HG03575 (cell line): ENCODE data around the gene SFN.
"Not testable (repeated sequence)": the region's sequence is repeated elsewhere in the genome, so short reads cannot be mapped to it uniquely, and the experiment has no call there.

ENCODE experiments used
- ATAC-seq: cut with Tn5 transposase; IDR thresholded peaks from one replicate; pipeline ENCODE4 v1.9.1; 2021; ENCODE audit not compliant: unreplicated experiment, insufficient number of reproducible peaks, low FRiP score; ENCODE audit errors: extremely low read depth

The SFN gene

DNA sequence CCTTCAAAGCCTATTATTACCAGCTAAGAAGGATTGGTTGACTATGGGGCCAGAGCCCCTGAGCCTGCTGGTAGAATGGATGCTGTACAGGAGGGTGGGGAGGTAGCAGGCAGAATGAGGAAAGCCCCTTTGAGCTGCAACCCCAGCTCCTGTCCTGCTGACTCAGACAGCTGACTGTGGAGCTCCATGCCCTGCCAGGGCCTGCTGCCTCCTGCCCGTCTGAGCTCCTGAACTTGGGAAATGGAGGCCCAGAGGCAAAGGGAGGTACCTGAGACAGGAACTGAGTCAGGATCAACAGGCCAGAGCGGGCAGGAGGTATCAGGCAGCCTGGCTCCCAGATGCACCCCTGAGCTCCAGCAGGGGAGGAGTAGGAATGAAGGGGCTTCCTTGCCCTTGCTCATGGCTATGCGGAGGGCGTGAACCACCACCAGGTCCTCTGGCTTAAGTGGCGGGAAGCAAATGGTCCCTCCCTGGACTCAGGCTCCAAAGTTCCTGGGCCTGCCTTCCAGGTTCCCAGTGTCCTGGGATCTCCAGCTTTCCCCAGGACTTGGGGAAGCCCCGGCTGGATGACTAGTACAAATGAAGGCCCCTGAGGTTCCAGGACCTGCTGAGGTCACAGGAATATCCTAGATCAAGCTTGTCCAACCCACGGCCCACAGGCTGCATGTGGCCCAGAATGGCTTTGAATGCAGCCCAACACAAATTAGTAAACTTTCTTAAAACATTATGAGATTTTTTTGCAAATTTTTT lies 3.9 kb upstream of the SFN start:
- ATAC-seq, result no peak

DNA sequence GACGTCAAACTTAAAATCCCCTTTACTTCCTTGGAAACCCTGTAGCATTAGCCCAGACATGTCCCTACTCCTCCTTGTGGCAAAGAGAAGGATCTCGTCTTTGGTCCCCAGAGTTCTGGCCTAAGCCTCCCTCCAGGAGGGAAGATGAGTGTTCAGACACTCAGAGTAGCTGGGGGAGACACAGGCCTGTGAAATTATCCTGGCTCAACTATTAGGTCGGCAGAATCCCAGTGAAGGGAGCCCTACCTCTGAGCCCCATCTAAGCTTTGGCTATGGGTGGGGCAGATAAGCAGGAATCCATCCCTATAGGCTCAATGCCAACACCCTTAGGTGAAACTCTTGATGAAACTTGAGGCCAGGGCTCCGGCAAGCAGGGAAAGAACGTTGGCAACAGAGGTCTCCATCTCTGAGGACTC lies 1.7 kb upstream of the SFN start:
- no peak for ATAC-seq

DNA sequence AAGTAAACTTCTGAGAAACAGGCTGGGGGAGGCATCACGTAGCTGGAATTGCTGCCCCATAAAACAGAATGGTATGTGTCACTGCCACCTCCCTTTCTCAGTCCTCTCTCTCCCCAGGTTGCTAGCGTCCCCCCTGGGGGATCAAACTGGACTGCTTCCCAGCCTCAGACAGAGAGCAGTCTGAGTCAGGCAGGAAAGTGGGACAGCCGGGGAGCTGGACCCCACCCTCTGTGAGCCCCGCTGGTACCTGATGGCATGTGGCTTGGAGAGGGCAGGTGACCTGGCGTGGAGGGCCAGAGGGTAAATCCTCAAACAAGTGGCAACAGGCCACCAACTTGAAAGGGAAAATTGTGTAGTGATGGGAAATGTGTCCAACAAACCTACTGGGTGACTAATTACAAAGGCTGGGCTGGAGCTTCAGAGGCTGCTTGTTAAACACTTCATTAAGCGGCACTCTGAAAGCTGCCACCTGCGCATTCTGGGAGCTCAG lies 1.0 kb upstream of the SFN start:
- ATAC-seq, result no peak

DNA sequence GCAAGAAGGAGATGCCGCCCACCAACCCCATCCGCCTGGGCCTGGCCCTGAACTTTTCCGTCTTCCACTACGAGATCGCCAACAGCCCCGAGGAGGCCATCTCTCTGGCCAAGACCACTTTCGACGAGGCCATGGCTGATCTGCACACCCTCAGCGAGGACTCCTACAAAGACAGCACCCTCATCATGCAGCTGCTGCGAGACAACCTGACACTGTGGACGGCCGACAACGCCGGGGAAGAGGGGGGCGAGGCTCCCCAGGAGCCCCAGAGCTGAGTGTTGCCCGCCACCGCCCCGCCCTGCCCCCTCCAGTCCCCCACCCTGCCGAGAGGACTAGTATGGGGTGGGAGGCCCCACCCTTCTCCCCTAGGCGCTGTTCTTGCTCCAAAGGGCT lies 732 bp downstream of the SFN start:
- ATAC-seq, result no peak

DNA sequence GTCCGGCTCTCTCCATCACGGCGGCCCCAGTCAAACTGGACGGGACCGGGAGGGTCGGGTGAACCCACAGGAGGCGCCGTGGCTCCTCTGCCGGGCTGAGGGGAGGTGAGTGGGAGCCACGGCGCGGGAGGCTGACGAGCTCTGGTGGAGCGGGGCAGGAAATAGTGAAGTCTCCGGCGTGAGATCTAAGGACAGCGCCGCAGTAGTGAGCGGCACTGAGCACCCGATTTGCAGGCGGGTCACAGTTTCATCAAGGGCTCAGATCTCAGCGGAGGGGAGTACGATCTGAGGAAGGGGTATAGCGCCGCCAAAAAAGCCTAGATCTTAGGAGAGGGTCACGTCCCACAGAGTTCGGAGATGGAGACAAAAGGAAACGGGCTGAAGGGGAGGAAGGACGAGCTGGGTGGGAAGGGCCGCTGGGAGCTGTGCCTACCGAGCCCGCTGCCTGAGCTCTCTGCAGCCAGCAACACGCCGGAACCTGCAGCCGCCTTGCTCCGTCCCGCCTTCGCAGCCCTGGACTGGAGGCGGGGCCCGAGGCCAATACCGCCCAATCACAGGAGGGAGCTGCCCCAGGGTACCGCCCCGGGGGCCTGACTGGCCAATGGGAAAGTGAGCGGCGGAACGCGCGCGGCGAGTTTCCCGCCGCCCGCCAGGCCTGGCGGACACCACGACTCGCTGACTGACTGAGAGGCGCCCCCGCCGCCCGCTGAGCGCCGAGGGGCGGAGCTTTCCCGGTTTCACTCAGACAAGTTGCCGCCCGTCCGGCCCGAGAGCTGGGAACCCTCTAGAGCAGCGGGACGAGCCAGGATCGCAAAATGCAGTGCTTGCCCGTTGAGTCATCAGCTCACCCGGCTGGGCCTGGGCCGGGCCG lies 1.9 kb downstream of the SFN start:
- no peak for ATAC-seq

DNA sequence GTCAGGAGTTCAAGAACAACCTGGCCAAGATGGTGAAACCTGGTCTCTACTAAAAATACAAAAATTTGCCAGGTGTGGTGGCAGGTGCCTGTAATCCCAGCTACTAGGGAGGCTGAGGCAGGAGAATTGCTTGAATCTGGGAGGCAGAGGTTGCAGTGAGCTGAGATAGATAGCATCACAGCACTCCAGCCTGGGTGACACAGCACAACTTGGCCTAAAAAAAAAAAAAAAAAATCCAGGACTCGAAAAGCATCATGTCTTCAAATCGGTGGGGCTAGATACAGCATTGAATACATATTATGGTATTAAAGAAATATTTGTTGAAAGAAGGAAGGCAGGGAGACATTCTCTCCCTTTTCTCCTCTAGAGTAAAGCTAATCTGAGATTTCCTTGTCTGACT lies 10.1 kb downstream of the SFN start:
- not testable (repeated sequence) for ATAC-seq

DNA sequence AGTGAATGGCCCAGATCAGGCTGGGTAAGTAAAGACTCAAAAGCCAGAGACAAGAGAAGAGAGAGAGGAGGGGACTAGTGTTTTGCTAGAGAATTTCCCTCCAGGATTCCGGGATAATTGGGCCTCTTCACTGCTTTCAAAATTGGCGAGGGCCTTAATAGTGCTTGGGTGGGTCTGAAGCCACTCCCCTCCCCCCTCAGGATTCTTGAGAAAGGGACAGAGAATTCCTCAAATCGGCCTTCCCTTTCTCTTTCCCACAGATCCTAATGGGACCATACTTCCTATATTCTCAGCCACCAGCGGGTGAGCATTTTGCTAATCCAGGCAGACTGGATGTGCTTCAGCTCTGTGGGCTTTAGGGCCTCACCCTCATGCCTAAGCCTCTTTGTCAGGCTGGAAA lies 11.9 kb downstream of the SFN start:
- ATAC-seq, result no peak

DNA sequence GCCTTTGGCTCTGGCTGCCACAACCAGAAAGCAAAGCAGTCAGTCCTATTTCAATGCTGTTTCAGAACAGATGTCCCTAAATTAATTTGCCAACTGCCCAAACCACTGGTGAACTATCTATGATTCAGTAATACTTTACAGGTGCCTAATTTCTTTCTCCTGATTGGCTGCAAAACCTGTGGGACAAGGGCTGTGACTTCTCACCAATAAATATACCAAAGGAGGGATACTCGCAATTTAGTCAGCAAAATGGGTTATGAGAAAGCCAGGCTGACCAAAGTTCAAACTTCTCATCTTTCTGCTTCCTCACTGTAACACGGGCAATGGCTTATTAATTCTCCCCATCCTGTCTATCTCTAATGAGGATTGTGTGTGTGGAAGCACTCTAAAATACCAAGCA lies 14.4 kb downstream of the SFN start:
- ATAC-seq, result no peak

DNA sequence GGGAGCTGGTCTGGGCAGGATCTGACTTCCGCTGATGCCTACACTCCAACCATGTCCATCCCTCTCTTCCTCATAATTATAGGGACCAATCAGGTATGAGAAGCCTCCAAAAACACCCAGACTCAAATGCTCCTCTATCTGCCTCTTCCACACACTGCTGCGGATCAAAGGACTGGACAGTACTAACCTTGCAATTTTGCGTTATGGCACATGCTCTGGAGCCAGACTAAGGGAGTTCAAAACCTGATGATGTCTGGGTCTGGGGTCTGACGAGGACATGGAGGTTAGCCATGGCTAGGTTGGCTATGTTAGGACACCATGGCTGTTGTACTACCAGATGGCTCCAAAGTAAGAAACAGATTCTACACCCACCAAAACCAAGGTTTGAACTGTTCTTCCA lies 16.8 kb downstream of the SFN start:
- no peak for ATAC-seq

DNA sequence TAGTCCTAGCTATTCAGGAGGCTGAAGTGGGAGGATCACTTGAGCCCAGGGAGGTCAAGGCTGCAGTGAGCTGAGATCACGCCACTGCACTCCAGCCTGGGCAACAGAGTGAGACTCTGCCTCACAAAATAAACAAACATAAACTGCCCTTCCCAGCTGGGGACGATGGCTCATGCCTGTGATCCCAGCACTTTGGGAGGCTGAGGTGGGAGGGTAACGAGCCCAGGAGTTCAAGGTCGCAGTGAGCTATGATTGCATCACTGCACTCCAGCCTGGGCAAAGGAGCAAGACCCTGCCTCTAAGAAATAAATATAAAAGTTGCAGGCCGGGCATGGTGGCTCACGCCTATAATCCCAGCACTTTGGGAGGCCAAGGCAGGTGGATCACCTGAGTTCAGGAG lies 18.7 kb downstream of the SFN start:
- not testable (repeated sequence) for ATAC-seq

DNA sequence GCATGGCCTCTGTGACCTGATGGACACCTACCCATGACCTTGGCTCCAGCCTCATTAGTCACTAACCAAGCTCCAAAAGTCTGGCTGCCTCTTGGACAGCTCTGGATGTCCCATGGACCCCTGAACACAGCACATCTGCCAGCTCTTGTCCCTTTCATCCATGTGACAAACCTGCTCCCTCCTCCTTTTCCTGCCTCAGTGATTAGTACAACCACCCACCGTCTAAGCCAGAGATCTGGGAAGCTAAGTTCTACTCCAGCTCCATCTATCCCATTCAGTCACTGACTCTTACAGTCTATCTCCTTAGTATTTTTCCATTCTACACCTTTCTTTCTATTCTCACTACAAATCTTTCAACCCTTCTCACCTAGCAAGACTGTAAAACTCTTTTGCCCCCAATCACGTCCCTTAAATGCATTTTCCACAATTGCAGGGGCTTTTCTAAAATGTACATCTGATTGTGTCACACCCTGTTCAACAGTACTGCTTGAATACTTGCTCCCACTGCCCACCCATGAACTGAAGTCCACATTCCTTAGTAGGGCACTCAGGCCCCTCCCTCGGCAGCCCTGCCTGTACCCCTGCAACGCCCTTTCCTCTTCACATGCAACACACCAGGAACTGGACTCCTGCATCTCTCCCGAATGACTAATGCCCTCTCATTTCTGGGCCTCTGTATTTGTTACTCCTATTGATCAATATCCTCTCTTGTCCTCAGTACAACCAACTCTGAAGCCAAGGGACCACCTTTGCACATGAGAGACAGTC lies 19.9 kb downstream of the SFN start:
- ATAC-seq, result no peak

DNA sequence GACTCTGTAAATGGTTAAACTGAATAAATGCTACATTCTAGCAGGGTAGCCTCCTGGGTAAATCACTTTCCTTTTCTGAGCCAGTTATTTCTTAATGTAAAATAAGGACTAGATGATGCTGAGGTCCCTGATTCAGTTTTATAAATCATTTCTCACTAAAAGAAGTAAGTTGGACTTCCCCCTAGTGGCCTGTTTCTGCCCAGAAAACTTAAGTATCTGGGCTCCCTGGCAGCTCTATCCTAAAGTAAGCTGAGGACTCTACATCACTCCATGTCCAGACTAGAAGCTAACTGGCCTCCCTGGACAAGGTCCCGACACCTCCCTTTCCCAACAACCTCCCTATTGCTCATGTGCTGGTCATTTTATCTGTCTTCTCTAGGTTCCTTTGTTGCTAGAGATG lies 24.2 kb downstream of the SFN start:
- ATAC-seq, result no peak

DNA sequence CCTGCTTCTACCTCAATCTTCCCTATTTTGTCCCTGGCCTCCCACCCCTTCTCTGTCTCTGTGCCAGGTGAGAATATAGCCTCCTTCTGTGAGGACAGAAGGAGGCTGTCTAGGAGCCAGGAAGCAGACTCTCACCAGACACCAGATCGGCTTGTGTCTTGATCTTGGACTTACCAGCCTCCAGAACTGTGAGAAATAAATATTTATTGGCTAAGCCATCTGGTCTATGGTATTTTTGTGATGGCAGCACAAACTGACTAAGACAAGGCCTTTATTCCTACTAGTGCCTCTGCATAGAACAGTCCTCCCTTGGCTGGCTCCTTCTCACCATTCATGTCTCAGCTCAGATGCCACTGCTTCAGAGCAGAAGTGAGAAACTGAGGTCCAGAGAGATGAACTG lies 25.3 kb downstream of the SFN start:
- no peak for ATAC-seq

DNA sequence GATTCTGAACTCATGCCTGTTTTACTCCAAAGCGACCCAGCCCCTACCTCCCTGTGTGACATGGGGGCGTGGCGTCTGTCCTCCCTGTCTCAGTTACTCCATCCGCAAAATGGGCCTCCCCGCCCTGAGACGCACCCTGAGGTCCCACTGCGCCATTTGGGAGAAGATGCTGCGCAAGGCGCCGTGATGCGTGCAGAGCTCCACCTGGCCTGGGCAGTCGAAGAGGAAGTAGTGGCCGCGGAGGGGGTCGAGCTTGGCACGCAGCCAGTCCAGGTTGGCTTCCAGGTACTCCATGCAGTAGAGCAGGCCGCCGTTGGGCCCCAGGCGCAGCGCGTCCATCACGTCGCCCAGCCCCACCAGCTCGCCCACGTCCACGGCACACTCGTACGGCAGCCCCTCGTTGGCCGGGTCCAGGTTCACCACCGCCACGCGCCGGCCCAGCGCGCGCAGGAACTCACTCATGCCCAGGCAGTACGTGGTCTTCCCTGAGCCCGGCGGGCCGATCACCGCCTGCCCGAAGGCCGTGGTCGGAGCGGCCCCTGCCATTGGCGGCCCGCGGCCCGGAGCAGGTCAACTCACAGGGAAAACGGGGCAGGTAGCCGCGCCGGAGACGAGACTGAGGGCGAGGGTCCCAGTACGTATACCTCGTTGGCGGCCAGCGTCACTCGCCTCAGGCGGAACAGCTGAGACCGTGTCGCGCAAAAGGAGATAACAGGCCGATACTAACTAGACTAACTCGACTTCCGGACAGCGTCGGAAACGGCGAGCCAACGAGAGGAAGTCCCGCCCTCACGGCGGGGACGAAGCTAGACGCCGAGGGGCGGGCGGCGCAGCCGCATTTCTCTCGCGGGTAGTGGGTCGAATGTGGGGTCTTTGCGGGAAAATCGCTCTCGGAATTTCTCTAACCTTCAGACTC lies 26.9 kb downstream of the SFN start, which contains the start of gene GPN2:
Gene GPN2 (minus strand): TSS at position 733 of the 916 bp plus-strand sequence. CDS start 187 bp downstream, at position 546.
- no peak for ATAC-seq

DNA sequence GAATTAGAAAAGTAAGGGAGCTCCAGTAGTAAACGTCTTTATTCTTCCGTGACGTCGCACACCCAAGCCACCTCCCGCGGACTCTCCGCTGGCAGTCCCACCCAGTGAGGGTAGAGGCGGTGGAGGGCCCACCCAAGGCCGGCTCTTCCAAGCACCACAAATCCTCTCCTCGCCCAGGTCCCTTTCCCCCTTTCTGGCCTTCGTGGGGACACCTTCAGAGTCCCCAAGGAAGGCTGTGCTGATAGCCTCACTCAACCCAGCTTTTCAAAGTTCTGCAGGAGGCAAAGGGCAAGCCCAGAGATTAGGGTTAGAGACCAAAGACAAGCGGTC lies 27.5 kb downstream of the SFN start:
- ATAC-seq, result no peak

DNA sequence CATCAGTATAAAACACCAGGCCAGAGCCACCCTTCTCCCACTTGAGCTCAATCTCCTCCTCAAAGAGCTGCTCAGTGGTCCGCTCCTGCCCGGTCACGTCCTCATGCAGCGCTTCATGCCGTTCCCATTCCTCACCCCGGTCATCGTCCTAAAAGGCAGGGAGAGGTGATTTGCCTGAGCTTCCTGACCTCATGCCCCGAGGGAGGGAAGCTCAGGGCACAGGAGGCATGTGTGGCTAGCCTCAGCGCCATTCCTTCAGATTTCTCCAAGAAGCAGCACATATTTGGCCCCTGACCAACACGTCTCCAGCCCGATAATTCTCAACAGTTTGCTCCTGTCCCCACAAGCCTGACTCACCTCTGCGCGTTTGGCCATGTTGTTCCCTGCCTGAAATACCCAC lies 31.3 kb downstream of the SFN start:
- ATAC-seq, result no peak

DNA sequence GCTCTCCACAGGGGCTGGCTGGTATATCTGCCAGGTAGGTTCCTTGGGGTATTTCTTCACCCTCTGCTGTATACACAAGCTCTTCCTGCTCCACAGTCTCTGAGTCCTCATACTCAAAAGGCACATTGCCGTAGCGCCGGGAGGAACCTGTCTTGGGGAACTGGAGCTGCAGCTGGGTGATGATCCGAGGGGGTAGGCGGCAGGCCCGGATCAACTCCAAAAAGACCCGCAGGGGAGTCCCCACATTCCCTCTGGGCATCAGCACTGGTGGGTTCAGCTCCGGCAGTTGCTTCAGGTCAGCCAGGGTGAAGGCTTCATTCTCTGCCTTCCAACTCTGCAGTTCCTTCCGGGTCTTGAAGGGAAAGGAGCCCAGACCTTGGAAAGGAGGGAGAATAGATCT lies 34.4 kb downstream of the SFN start:
- ATAC-seq, result no peak

DNA sequence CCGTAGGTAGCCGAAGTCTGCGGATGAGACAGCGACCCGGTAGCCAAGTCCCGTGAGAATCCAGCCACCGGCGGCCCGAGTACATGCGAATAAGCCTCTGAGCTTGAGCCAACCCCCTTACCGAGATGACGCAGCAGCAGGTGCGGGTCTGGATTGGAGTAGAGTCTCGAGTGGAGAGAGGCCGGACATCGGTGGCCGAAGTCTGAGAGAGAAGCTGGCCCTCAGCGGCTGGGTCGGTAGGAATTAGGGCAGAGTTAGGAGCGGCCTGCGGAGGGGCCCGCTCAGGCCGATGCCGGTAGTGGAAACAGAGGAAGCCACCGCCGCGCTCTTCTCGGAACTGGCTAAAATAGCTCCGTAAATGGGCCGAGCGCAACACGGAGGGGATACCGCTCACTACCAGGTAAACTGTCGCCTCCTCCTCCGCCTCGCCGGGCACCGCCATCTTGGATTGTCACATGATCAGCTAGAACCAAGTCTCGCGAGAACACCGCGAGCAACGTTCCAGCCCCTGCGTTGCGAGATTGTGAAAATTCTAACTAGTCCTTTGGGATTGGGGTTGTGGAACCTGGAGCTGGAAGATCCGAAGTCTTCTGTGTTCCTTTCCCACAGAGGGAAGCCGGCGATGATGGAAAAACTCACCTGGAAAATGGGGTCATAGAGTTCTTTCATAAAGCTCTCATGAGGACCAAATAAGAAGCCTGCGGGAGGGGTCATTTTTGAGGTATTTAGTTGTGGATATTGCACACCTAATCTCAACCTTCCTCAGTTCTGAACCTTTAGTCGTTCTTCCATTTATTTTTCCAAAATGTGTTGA lies 37.3 kb downstream of the SFN start, which contains the start of gene GPATCH3:
Gene GPATCH3 (minus strand): TSS at position 467 of the 814 bp plus-strand sequence. CDS start 25 bp downstream, at position 442.
- ATAC-seq, result no peak
